Gastroesophageal sphincter (tissue), 4 donors: ENCODE data around the gene DTHD1. TPM values are rescaled to one million over a fixed set of nuclear protein-coding genes. Genes with fewer than 3 reads are reported as not detected.
A peak's percentile ranks its signal among the peaks of the same experiment; 100 is the strongest.

Source experiments
- ATAC-seq: fragments of 150-250 bp; one replicate; pipeline ENCODE4 v1.9.1; 2016; ENCODE audit warnings: mild to moderate bottlenecking, moderate library complexity
- H3K27ac ChIP-seq, 4 donors: fragments of 200-600 bp; sonication (generic) in 3 of 4; 1 replicate in 3 of 4; 2 replicates in 1 of 4; pipeline ENCODE4 v1.5.1; 2016 to 2019
- H3K27me3 ChIP-seq: fragments of 200-600 bp; sonication (generic); one replicate; pipeline ENCODE4 v1.5.1; 2019
- H3K36me3 ChIP-seq, 2 donors: fragments of 200-600 bp; sonication (generic); one replicate each; pipeline ENCODE4 v1.5.1; 2019; ENCODE audit warnings: control low read depth in 1 of 2
- H3K4me1 ChIP-seq, 3 donors: fragments of 200-600 bp; sonication (generic); 1 replicate in 2 of 3; 2 replicates in 1 of 3; pipeline ENCODE4 v1.5.1; 2016 to 2019; ENCODE audit warnings: control low read depth in 2 of 3
- H3K4me3 ChIP-seq, 2 donors: fragments of 200-600 bp; sonication (generic); one replicate each; pipeline ENCODE4 v1.5.1; 2019; ENCODE audit warnings: mild to moderate bottlenecking in 1 of 2, moderate library complexity in 1 of 2
- H3K9me3 ChIP-seq, 3 donors: fragments of 200-600 bp; sonication (generic); one replicate each; pipeline ENCODE4 v1.5.1; 2017 to 2019; ENCODE audit warnings: control low read depth in 2 of 3
- CTCF ChIP-seq, 4 experiments: fragments of 200-600 bp in 2 of 4; fragments of 450-650 bp in 2 of 4; sonication (generic) in 1 of 4; IDR thresholded peaks; one replicate each; pipeline ENCODE4 v1.5.1; 2017 to 2019; ENCODE audit warnings: antibody characterized with exemption in 4 of 4, mild to moderate bottlenecking in 2 of 4, moderate library complexity in 2 of 4
- EP300 ChIP-seq: sonication (generic); formaldehyde crosslinking; IDR thresholded peaks from one replicate; pipeline ENCODE4 v1.6.1; 2017; ENCODE audit warnings: antibody characterized with exemption, mild to moderate bottlenecking
- POLR2A ChIP-seq, 2 donors: fragments of 450-650 bp; IDR thresholded peaks; one replicate each; pipeline ENCODE4 v1.6.1; 2017; ENCODE audit warnings: antibody characterized with exemption in 2 of 2, mild to moderate bottlenecking in 2 of 2, moderate library complexity in 1 of 2
- POLR2AphosphoS5 ChIP-seq: sonication (generic); formaldehyde crosslinking; IDR thresholded peaks from one replicate; pipeline ENCODE4 v1.6.1; 2017; ENCODE audit warnings: antibody characterized with exemption
- WGBS, 2 donors: methylation state at CpG; one replicate each; pipeline ENCODE4 v1.1.5; 2018; ENCODE audit warnings: low coverage in 1 of 2; 5-methylcytosine and 5-hydroxymethylcytosine counted together
- total RNA-seq, 4 donors: library from RNA; depleted of rRNA; stranded (reverse); fragments of >200 nt; gene quantifications; one replicate each; pipeline ENCODE4 v1.1.0, GENCODE V29; 2016

The DTHD1 gene
- total RNA-seq, 4 donors from 2014 or later: 0.15 to 0.81 TPM; not detected in 2

- TF ChIP-seq POLR2A (IDR thresholded peaks at IDR 0.05): no peak
- no peak for TF ChIP-seq CTCF (IDR thresholded peaks at IDR 0.05)
- no peak for TF ChIP-seq POLR2AphosphoS5
- no peak for TF ChIP-seq EP300
- Histone ChIP-seq H3K27me3 (no peaks in the 10 kb centered on the region), H3K4me1 (no peaks in the 10 kb centered on the region), H3K9me3 (peaks cover 0 to 41% (median 0%) of the 10 kb centered on the region in 3 donors), H3K36me3 (no peaks in the 10 kb centered on the region), H3K27ac (no peak overlapping the region), H3K4me3 (no peak overlapping the region)
- 86% methylated on average over 1 of the region's 40 CpGs; no CpG with 5 or more reads in 1 of the 2 donors for WGBS, 2 donors
- peak; percentile 19 for ATAC-seq
These were observed 93.6 kb downstream of the DTHD1 start for GRCh38 chr4:36374836-36375511.

GRCh38 chr4:36385951-36386571 lies 104.6 kb downstream of the DTHD1 start:
- WGBS, 2 donors: 28 to 38% methylated on average over 4 to 5 of the region's 5 CpGs

GRCh38 chr4:36386691-36387090 lies 105.3 kb downstream of the DTHD1 start:
- Histone ChIP-seq H3K4me1 (no peaks in the 10 kb centered on the region), H3K9me3 (no peaks in the 10 kb centered on the region), H3K27me3 (no peaks in the 10 kb centered on the region), H3K4me3 (no peak overlapping the region), H3K27ac (no peak overlapping the region), H3K36me3 (no peaks in the 10 kb centered on the region)
- no peak for ATAC-seq
- TF ChIP-seq POLR2AphosphoS5 (no peak), EP300 (no peak), POLR2A (IDR thresholded peaks at IDR 0.05) (no peak), CTCF (IDR thresholded peaks at IDR 0.05) (no peak)

More at GRCh38 chr4:36385951-36386571, 104.6 kb downstream of the DTHD1 start:
- no peak for ATAC-seq
- H3K27ac ChIP-seq: no peak overlapping the region
- no peak overlapping the region for H3K4me3 ChIP-seq
- TF ChIP-seq EP300: no peak
- no peak for TF ChIP-seq POLR2AphosphoS5
- TF ChIP-seq POLR2A (IDR thresholded peaks at IDR 0.05): no peak
- TF ChIP-seq CTCF (IDR thresholded peaks at IDR 0.05): no peak
- no peaks in the 10 kb centered on the region for H3K27me3 ChIP-seq
- H3K4me1 ChIP-seq: no peaks in the 10 kb centered on the region
- H3K36me3 ChIP-seq: no peaks in the 10 kb centered on the region
- H3K9me3 ChIP-seq: no peaks in the 10 kb centered on the region

- TF ChIP-seq POLR2A (IDR thresholded peaks at IDR 0.05): no peak
- no peak for TF ChIP-seq POLR2AphosphoS5
- no peak for TF ChIP-seq CTCF (IDR thresholded peaks at IDR 0.05)
- no peak for TF ChIP-seq EP300
- no peaks in the 10 kb centered on the region for H3K4me1 ChIP-seq
- H3K9me3 ChIP-seq: no peaks in the 10 kb centered on the region
- H3K4me3 ChIP-seq: no peak overlapping the region
- H3K27me3 ChIP-seq: no peaks in the 10 kb centered on the region
- no peaks in the 10 kb centered on the region for H3K36me3 ChIP-seq
- WGBS, 2 donors: 42% methylated on average over 2 of the region's 5 CpGs
- no peak for ATAC-seq
- no peak overlapping the region for H3K27ac ChIP-seq
These were observed 107.3 kb downstream of the DTHD1 start for GRCh38 chr4:36388710-36389109.

GRCh38 chr4:36391411-36391810 lies 110.0 kb downstream of the DTHD1 start:
- Histone ChIP-seq H3K9me3 (no peaks in the 10 kb centered on the region), H3K27me3 (no peaks in the 10 kb centered on the region), H3K4me1 (no peaks in the 10 kb centered on the region), H3K27ac (no peak overlapping the region), H3K4me3 (no peak overlapping the region), H3K36me3 (no peaks in the 10 kb centered on the region)
- WGBS, 2 donors: 54 to 86% methylated on average over 2 of the region's 2 CpGs
- TF ChIP-seq POLR2A (IDR thresholded peaks at IDR 0.05) (no peak), EP300 (no peak), POLR2AphosphoS5 (no peak), CTCF (IDR thresholded peaks at IDR 0.05) (no peak)
- no peak for ATAC-seq
